Measurements from ENCODE around the gene DOCK1.
"Not testable (repeated sequence)": the region's sequence is repeated elsewhere in the genome, so short reads cannot be mapped to it uniquely, and the experiment has no call there.

DOCK1 gene

DNA sequence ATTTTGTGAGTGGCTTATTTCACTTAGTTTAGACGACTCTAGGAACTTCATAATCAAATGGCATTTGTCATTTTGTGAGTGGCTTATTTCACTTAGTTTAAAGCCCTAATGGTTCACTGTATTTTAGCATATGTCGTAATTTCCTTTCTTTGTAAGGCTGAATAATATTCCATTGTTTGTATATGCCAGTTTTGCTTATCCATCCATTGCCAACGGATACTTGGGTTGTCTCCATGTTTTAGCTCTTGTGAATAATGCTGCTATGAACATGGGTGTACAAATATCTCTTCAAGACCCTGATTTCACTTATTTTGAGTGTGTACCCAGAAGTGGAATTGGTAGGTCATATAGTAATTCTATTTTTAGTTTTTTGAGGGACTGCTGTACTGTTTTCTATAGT is 31.8 kb downstream of the DOCK1 start:
- H3K27ac ChIP-seq: no peak overlapping the region
- TF ChIP-seq, protein P1, sequence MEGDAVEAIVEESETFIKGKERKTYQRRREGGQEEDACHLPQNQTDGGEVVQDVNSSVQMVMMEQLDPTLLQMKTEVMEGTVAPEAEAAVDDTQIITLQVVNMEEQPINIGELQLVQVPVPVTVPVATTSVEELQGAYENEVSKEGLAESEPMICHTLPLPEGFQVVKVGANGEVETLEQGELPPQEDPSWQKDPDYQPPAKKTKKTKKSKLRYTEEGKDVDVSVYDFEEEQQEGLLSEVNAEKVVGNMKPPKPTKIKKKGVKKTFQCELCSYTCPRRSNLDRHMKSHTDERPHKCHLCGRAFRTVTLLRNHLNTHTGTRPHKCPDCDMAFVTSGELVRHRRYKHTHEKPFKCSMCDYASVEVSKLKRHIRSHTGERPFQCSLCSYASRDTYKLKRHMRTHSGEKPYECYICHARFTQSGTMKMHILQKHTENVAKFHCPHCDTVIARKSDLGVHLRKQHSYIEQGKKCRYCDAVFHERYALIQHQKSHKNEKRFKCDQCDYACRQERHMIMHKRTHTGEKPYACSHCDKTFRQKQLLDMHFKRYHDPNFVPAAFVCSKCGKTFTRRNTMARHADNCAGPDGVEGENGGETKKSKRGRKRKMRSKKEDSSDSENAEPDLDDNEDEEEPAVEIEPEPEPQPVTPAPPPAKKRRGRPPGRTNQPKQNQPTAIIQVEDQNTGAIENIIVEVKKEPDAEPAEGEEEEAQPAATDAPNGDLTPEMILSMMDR (conservative IDR thresholded peaks at IDR 0.05): no peak
- TF ChIP-seq ZFX (IDR thresholded peaks at IDR 0.05): no peak

DNA sequence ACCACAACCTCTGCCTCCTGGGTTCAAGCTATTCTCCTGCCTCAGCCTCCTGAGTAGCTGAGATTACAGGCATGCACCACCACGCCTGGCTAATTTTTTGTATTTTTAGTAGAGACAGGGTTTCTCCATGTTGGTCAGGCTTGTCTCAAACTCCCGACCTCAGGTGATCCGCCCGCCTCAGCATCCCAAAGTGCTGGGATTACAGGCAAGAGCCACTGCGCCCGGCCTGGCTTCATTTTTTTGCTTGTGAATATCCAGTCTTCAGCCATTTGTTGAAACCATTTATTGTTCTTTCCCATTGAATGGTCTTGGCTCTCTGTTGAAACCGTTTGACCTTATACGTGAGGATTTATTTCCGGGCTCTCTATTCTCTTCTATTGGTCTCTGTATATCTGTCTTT is 32.9 kb downstream of the DOCK1 start:
- not testable (repeated sequence) for H3K27ac ChIP-seq

DNA sequence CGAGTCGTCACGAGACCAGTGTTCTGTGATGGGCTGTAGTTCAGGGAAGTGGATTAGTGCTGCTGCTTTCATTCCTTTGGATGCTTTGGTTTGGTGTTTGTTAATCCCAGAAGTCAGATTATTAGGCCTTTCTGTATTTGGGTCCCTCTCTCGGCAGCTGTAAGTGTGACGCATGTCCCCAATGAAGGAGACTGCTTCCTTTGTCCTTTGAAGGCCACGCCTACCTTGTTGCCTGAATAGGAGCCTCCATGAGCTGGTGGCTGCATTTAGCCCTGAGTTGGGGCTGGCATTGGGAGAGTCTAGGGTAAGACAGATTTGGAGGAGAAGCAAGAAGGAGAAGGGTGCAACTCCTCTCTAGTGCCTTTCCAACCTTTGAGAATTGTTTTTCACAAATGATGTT is 34.5 kb downstream of the DOCK1 start:
- TF ChIP-seq ZFX (IDR thresholded peaks at IDR 0.05): no peak
- TF ChIP-seq, protein P1 (conservative IDR thresholded peaks at IDR 0.05): no peak
- H3K27ac ChIP-seq: no peak overlapping the region

DNA sequence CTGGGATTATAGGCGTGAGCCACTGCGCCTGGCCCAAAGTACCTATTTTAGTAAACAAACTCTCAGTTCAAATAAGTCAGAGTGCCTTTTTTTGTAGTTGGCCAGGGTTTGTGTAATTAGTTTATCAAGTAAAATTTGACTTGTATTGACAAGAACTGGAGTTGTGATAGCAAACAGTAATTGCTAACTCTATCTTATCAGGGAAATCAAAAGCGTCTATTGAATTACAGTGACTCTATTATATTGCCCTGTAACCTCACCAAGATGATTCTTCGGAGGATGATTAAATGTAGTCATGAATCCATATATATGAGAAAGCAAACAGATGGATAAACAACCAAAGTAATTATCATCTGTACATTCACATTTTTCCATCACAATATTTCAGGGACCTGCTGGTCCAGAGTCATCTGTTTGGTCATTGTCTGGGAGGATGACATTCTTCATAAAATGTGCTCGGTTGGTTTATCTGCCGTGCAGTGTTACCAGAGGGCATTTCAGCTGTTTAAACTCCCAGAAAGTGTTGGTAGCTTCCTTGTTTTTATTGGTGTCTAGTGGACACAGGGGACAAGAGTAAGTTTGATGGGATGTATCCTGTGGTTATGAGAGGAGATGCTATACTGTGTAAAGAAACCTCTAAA is 35.6 kb downstream of the DOCK1 start:
- no peak overlapping the region for H3K27ac ChIP-seq
- TF ChIP-seq ZFX (IDR thresholded peaks at IDR 0.05): no peak
- TF ChIP-seq, protein P1 (conservative IDR thresholded peaks at IDR 0.05): no peak

DNA sequence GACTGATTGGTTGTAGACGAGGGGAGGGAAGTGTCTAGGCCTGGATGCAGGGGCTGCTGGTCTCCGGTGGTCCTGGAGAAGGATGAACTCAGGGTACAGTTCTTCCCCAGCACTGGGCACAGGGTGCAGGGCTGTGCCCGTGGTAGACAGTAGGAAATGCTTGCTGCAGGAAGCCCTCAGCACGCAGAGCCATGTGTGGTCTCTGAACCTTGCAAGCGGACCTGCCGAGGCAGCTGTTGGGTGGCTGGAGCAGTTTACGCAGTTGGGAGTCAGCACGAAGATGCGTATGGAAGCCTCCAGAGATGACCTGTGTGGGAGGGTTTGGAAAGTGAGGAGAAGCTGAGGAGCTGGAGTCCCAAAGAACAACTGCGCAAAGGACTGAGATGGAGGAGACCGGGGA is 39.0 kb downstream of the DOCK1 start:
- TF ChIP-seq, protein P1 (conservative IDR thresholded peaks at IDR 0.05): no peak
- no peak for TF ChIP-seq ZFX (IDR thresholded peaks at IDR 0.05)
- H3K27ac ChIP-seq: no peak overlapping the region

DNA sequence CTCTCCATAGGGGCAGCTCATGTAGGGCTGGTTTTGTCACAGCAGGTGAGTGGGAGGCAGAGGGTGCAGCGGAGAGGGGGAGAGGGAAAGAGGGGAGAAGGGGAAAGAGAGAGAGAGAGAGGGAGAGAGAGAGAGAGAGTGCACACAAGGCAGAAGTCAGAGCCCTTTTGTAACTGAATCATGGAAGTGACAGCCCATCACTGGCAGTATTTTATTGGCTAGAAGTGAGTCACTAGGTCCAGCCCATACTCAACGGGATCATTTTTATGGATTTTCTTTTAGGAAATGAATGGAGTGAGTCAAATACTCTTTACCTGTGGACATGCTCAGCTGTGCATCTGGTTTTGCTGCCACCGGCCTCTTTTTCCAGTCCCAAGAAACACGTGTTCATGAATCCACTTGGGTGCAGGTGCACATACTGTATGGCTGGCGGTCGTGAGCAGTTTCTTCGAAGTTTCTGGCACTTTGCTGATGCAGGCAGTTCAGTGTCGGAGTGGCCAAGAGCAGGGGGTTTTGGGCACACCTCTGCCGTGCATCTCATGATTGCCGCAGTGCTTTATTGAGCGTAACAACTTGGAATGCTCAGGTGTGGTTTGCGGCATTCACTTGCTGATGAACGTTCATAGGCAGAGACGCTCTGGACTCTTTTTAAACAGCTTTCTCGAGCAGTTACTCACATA is 40.3 kb downstream of the DOCK1 start:
- H3K27ac ChIP-seq: no peak overlapping the region
- TF ChIP-seq, protein P1 (conservative IDR thresholded peaks at IDR 0.05): no peak
- no peak for TF ChIP-seq ZFX (IDR thresholded peaks at IDR 0.05)

DNA sequence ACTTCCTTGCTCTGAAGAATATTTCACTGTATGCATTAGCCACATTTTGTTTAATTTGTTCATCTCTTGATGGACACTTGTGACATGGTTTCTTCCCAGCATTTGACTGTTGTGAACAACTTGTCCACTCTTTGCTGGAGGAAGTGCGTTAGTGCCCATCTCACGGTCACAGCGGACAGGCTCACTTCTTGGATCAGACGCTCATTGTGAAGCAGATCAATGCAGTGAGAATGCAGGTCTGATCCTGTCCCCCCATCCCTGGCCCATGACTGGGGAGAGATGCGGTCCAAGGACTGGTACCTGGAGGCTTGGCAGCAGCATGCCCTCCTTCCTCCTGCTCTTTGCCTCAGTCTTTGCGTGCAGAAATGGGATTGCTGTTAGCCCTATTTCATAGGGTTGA is 41.5 kb downstream of the DOCK1 start:
- no peak overlapping the region for H3K27ac ChIP-seq
- TF ChIP-seq ZFX (IDR thresholded peaks at IDR 0.05): no peak
- TF ChIP-seq, protein P1 (conservative IDR thresholded peaks at IDR 0.05): no peak

Data from C4-2B (cell line).